Suprapubic skin (tissue), 4 donors: Measurements from ENCODE around the gene CD151.

Source experiments
- EP300 ChIP-seq: sonication (generic); formaldehyde crosslinking; IDR thresholded peaks from one replicate; pipeline ENCODE4 v1.6.1; 2017; ENCODE audit warnings: antibody characterized with exemption
- POLR2A ChIP-seq, 2 donors: fragments of 450-650 bp; IDR thresholded peaks; one replicate each; pipeline ENCODE4 v1.6.1; 2017; ENCODE audit warnings: antibody characterized with exemption in 2 of 2, mild to moderate bottlenecking in 2 of 2, moderate library complexity in 2 of 2
- POLR2AphosphoS5 ChIP-seq, 3 donors: sonication (generic); formaldehyde crosslinking; IDR thresholded peaks; one replicate each; pipeline ENCODE4 v1.6.1; 2017; ENCODE audit warnings: antibody characterized with exemption in 3 of 3
- TF ChIP-seq, protein P1 (sequence below), 2 donors: fragments of 200-600 bp in 1 of 2; fragments of 450-650 bp in 1 of 2; sonication (generic) in 1 of 2; IDR thresholded peaks; one replicate each; pipeline ENCODE4 v1.5.1; 2016 to 2019; ENCODE audit warnings: antibody characterized with exemption in 2 of 2, mild to moderate bottlenecking in 1 of 2, moderate library complexity in 1 of 2

DNA sequence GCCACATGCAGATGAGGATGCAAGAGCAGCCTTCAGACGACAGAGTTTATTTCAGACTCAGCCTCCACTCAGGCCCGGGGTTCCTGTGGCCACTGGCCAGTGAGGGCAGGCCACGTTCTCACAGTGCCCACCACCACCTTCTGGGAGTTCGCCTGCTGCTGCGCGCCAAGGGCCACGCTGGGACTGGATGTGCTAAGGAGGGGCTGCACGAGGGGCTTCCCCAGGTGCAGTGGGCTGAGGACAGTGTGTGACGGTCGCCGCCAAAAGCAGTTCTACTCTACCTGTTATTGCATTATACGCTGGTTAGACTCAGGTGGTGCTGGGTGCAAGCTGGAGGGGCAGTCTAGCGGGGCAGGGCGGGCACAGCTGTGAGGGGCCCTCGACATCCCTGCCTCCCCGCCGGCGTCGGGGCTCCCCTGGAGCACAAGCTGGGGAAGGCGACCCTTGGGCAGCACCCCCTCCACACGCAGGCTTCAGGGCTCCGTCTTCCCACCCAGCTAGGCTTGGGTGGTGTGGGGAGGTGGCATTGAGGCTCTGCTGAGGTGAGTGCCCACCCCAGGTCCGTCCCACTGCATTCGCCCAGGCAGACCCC lies 45.6 kb upstream of the CD151 start:
- TF ChIP-seq POLR2AphosphoS5 (IDR thresholded peaks at IDR 0.05) (no peak), POLR2A (IDR thresholded peaks at IDR 0.05) (no peak), EP300 (no peak)
- TF ChIP-seq, protein P1, sequence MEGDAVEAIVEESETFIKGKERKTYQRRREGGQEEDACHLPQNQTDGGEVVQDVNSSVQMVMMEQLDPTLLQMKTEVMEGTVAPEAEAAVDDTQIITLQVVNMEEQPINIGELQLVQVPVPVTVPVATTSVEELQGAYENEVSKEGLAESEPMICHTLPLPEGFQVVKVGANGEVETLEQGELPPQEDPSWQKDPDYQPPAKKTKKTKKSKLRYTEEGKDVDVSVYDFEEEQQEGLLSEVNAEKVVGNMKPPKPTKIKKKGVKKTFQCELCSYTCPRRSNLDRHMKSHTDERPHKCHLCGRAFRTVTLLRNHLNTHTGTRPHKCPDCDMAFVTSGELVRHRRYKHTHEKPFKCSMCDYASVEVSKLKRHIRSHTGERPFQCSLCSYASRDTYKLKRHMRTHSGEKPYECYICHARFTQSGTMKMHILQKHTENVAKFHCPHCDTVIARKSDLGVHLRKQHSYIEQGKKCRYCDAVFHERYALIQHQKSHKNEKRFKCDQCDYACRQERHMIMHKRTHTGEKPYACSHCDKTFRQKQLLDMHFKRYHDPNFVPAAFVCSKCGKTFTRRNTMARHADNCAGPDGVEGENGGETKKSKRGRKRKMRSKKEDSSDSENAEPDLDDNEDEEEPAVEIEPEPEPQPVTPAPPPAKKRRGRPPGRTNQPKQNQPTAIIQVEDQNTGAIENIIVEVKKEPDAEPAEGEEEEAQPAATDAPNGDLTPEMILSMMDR (IDR thresholded peaks at IDR 0.05), result no peak
